SW480 (cell line): ENCODE measurements around the gene RBBP5.
A peak's percentile ranks its signal among the peaks of the same experiment; 100 is the strongest.

ENCODE experiments used
- DNase-seq: peaks from one replicate; pipeline ENCODE4 v3.0.0-alpha.2; 2016; ENCODE audit warnings: low spot score

Gene RBBP5

GRCh38 chr1:205074084-205074483 is 47.7 kb downstream of the RBBP5 start:
- no peak for DNase-seq

GRCh38 chr1:205073511-205073910 is 48.3 kb downstream of the RBBP5 start:
- no peak for DNase-seq

- no peak for DNase-seq
Measured at GRCh38 chr1:205072881-205073280, 48.9 kb downstream of the RBBP5 start.

- no peak for DNase-seq
Measured at GRCh38 chr1:205072286-205072685, 49.5 kb downstream of the RBBP5 start.

GRCh38 chr1:205071801-205072200 is 50.0 kb downstream of the RBBP5 start:
- no peak for DNase-seq

GRCh38 chr1:205071028-205071409 is 50.8 kb downstream of the RBBP5 start:
- no peak for DNase-seq

- DNase-seq = no peak
Measured at GRCh38 chr1:205069371-205070125, 52.2 kb downstream of the RBBP5 start.

- DNase-seq = no peak
Measured at GRCh38 chr1:205068457-205069040, 53.2 kb downstream of the RBBP5 start.

GRCh38 chr1:205068001-205068400 is 53.8 kb downstream of the RBBP5 start:
- no peak for DNase-seq

- DNase-seq = no peak
Measured at GRCh38 chr1:205067031-205067430, 54.7 kb downstream of the RBBP5 start.

- DNase-seq = no peak
Measured at GRCh38 chr1:205066141-205066818, 55.5 kb downstream of the RBBP5 start.

GRCh38 chr1:205065666-205066065 is 56.1 kb downstream of the RBBP5 start:
- DNase-seq = no peak

GRCh38 chr1:205064741-205065316 is 56.9 kb downstream of the RBBP5 start:
- no peak for DNase-seq

GRCh38 chr1:205064301-205064700 is 57.5 kb downstream of the RBBP5 start:
- no peak for DNase-seq

- no peak for DNase-seq
Measured at GRCh38 chr1:205062895-205063294, 58.9 kb downstream of the RBBP5 start.

- no peak for DNase-seq
Measured at GRCh38 chr1:205062319-205062718, 59.5 kb downstream of the RBBP5 start.

GRCh38 chr1:205061665-205062069 is 60.1 kb downstream of the RBBP5 start:
- peak; percentile 43 for DNase-seq

GRCh38 chr1:205061227-205061626 is 60.6 kb downstream of the RBBP5 start:
- no peak for DNase-seq

GRCh38 chr1:205060746-205061145 is 61.0 kb downstream of the RBBP5 start:
- DNase-seq = no peak

- DNase-seq = no peak
Measured at GRCh38 chr1:205059660-205060059, 62.1 kb downstream of the RBBP5 start.

- no peak for DNase-seq
Measured at GRCh38 chr1:205058853-205059252, 62.9 kb downstream of the RBBP5 start.

GRCh38 chr1:205057808-205058575 is 63.8 kb downstream of the RBBP5 start:
- DNase-seq = no peak
